HEK293 (cell line): ENCODE data around the gene CRELD1.

Experiments
- CTCF ChIA-PET: fragments of 350-600 bp; formaldehyde crosslinking; extraction: SDS; loops from one replicate; lab custom pipeline; 2021; ENCODE audit warnings: antibody characterized with exemption; lab: Yijun Ruan, JAX
- POLR2A ChIA-PET: fragments of 300-600 bp; formaldehyde crosslinking; extraction: SDS; loops from one replicate; lab custom pipeline; 2020; ENCODE audit warnings: antibody characterized with exemption, inconsistent platforms; lab: Yijun Ruan, JAX
- H3K27ac ChIP-seq: fragments of 200-500 bp; sonication (Bioruptor generic); 2 replicates; pipeline ENCODE4 v1.5.1; 2014; ENCODE audit warnings: low read depth, low read length, control low read depth, inconsistent platforms; ENCODE audit errors: extremely low read depth
- H3K36me3 ChIP-seq, 2 experiments: fragments of 200-500 bp in 1 of 2; sonication (Bioruptor generic) in 1 of 2; 1 replicate in 1 of 2; 2 replicates in 1 of 2; pipeline ENCODE4 v1.5.1; 2014 to 2017; ENCODE audit warnings: inconsistent platforms in 2 of 2, low read length in 2 of 2; ENCODE audit not compliant: control insufficient read depth in 2 of 2, insufficient read depth in 1 of 2
- H3K4me1 ChIP-seq: fragments of 200-500 bp; sonication (Bioruptor generic); 2 replicates; pipeline ENCODE4 v1.5.1; 2014; ENCODE audit warnings: mild to moderate bottlenecking, low read length, inconsistent platforms; ENCODE audit not compliant: control insufficient read depth, insufficient read depth
- H3K4me3 ChIP-seq: 2 replicates; pipeline ENCODE4 v1.5.1; 2011; ENCODE audit warnings: low read depth, mild to moderate bottlenecking, control low read depth, low read length, moderate library complexity
- H3K9me3 ChIP-seq: fragments of 200-500 bp; sonication (Bioruptor generic); 2 replicates; pipeline ENCODE4 v1.5.1; 2014; ENCODE audit warnings: low read depth, low read length, inconsistent platforms; ENCODE audit not compliant: control insufficient read depth, insufficient read depth
- HOXA7 ChIP-seq: sonication (generic); formaldehyde crosslinking; IDR thresholded peaks from 2 replicates; pipeline ENCODE4 v1.8.1; 2022; ENCODE audit warnings: missing genetic modification reagents, borderline replicate concordance
- IKZF3 ChIP-seq: fragments of 450-650 bp; IDR thresholded peaks from 2 replicates; pipeline ENCODE4 v1.5.0; 2018; ENCODE audit warnings: missing biosample characterization, mild to moderate bottlenecking, missing genetic modification characterization, moderate library complexity
- ZFP3 ChIP-seq: fragments of 450-650 bp; formaldehyde crosslinking; IDR thresholded peaks from 2 replicates; pipeline ENCODE4 v1.5.1; 2016; ENCODE audit warnings: low read depth, missing biosample characterization, missing genetic modification characterization
- ZFP69B ChIP-seq: fragments of 450-650 bp; formaldehyde crosslinking; IDR thresholded peaks from 2 replicates; pipeline ENCODE4 v1.5.1; 2016; ENCODE audit warnings: missing biosample characterization, missing genetic modification characterization
- ZNF37A ChIP-seq: fragments of 450-650 bp; IDR thresholded peaks from 2 replicates; pipeline ENCODE4 v1.5.1; 2018; ENCODE audit warnings: missing biosample characterization, missing genetic modification characterization
- ZNF423 ChIP-seq: fragments of 450-650 bp; formaldehyde crosslinking; IDR thresholded peaks from 2 replicates; pipeline ENCODE4 v1.5.1; 2016; ENCODE audit warnings: missing biosample characterization, missing genetic modification characterization
- ZNF544 ChIP-seq: fragments of 450-650 bp; formaldehyde crosslinking; IDR thresholded peaks from 2 replicates; pipeline ENCODE4 v1.5.0; 2017; ENCODE audit warnings: missing biosample characterization, missing genetic modification characterization
- ZNF558 ChIP-seq: fragments of 450-650 bp; formaldehyde crosslinking; IDR thresholded peaks from 2 replicates; pipeline ENCODE4 v1.5.1; 2016; ENCODE audit warnings: missing biosample characterization, missing genetic modification characterization
- ZNF561 ChIP-seq: fragments of 450-650 bp; IDR thresholded peaks from 2 replicates; pipeline ENCODE4 v1.5.1; 2018; ENCODE audit warnings: missing biosample characterization, missing genetic modification characterization, borderline replicate concordance
- ZNF610 ChIP-seq: fragments of 450-650 bp; formaldehyde crosslinking; IDR thresholded peaks from 2 replicates; pipeline ENCODE4 v1.5.1; 2016; ENCODE audit warnings: missing biosample characterization, missing genetic modification characterization, borderline replicate concordance
- ZNF660 ChIP-seq: fragments of 450-650 bp; IDR thresholded peaks from 2 replicates; pipeline ENCODE4 v1.5.1; 2018; ENCODE audit warnings: missing biosample characterization, mild to moderate bottlenecking, missing genetic modification characterization
- ZNF791 ChIP-seq: fragments of 450-650 bp; formaldehyde crosslinking; IDR thresholded peaks from 2 replicates; pipeline ENCODE4 v1.5.1; 2016; ENCODE audit warnings: missing biosample characterization, missing genetic modification characterization
- TF ChIP-seq, protein P1 (sequence below): sonication (generic); formaldehyde crosslinking; IDR thresholded peaks from 2 replicates; pipeline ENCODE4 v1.8.1; 2022; ENCODE audit warnings: mild to moderate bottlenecking, moderate library complexity, missing genetic modification reagents
- TF ChIP-seq, protein P2 (sequence below): fragments of 450-650 bp; formaldehyde crosslinking; IDR thresholded peaks from 2 replicates; pipeline ENCODE4 v1.5.1; 2016; ENCODE audit warnings: missing biosample characterization, missing genetic modification characterization
- TF ChIP-seq, protein P3 (sequence below): fragments of 450-650 bp; formaldehyde crosslinking; IDR thresholded peaks from 2 replicates; pipeline ENCODE4 v1.5.1; 2016; ENCODE audit warnings: missing biosample characterization, missing genetic modification characterization
- TF ChIP-seq, protein P4 (sequence below): fragments of 450-650 bp; formaldehyde crosslinking; IDR thresholded peaks from 2 replicates; pipeline ENCODE4 v1.5.1; 2016; ENCODE audit warnings: missing biosample characterization, missing genetic modification characterization
- TF ChIP-seq, protein P5 (sequence below): fragments of 450-650 bp; formaldehyde crosslinking; IDR thresholded peaks from 2 replicates; pipeline ENCODE4 v1.5.1; 2017; ENCODE audit warnings: missing biosample characterization, missing genetic modification characterization

The CRELD1 gene

DNA sequence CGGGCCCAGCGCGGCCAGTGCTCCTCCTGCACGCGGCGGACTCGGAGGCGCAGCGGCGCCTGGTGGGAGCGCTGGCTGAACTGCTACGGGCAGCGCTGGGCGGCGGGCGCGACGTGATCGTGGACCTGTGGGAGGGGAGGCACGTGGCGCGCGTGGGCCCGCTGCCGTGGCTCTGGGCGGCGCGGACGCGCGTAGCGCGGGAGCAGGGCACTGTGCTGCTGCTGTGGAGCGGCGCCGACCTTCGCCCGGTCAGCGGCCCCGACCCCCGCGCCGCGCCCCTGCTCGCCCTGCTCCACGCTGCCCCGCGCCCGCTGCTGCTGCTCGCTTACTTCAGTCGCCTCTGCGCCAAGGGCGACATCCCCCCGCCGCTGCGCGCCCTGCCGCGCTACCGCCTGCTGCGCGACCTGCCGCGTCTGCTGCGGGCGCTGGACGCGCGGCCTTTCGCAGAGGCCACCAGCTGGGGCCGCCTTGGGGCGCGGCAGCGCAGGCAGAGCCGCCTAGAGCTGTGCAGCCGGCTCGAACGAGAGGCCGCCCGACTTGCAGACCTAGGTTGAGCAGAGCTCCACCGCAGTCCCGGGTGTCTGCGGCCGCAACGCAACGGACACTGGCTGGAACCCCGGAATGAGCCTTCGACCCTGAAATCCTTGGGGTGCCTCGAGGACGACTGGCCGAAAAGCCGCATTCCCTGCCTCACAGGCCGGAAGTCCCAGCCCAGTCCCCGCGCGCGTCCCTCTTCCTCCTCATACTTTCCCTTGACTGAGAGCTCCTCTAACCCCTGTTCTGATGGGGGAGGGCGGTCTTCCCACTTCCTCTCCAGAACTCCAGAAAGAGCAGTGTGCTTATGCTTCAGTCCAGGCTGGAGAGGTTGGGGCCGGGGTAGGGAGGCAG, 18.1 kb upstream of the CRELD1 start (continued):
- TF ChIP-seq, protein P1, sequence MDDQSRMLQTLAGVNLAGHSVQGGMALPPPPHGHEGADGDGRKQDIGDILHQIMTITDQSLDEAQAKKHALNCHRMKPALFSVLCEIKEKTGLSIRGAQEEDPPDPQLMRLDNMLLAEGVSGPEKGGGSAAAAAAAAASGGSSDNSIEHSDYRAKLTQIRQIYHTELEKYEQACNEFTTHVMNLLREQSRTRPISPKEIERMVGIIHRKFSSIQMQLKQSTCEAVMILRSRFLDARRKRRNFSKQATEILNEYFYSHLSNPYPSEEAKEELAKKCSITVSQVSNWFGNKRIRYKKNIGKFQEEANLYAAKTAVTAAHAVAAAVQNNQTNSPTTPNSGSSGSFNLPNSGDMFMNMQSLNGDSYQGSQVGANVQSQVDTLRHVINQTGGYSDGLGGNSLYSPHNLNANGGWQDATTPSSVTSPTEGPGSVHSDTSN = peak; percentile 49; the same call in 1 of the 2 replicates
- 0 out of 2 replicates have a peak, but pooled peaks have one; percentile 50 for TF ChIP-seq ZNF423 (tag by site-specific recombination)
- TF ChIP-seq, protein P2, sequence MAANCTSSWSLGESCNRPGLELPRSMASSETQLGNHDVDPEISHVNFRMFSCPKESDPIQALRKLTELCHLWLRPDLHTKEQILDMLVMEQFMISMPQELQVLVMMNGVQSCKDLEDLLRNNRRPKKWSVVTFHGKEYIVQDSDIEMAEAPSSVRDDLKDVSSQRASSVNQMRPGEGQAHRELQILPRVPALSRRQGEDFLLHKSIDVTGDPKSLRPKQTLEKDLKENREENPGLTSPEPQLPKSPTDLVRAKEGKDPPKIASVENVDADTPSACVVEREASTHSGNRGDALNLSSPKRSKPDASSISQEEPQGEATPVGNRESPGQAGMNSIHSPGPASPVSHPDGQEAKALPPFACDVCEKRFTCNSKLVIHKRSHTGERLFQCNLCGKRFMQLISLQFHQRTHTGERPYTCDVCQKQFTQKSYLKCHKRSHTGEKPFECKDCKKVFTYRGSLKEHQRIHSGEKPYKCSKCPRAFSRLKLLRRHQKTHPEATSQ (tag by site-specific recombination) = no peak

DNA sequence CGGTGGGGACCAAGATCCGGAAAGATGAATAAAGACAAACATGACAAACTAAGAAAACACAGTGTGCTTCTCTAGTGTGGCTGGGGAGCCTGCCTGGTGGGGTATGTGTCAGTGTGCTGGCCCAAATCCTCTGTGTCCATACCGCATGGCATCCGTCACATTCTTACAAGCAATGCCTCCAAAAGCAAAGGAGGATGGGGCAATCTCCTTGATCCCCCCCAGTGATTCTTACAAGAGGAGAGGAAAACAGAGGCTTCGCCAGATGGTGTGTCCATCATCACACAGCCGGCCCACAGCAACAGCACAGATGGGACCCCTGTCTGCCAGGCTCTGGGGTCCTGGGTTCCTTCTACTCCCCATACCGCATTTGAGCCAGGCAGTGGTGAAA, 17.3 kb upstream of the CRELD1 start:
- Histone ChIP-seq H3K9me3 (no peaks in the 10 kb centered on the region), H3K4me1 (peaks cover 19% of the 10 kb centered on the region), H3K36me3 (no peaks in the 10 kb centered on the region), H3K27ac (no peak overlapping the region), H3K4me3 (no peak overlapping the region)
- ChIA-PET CTCF (interaction anchor here (0.6 to 0.9 kb wide), 3 partner anchors 8 to 67 kb away, joined by 3 read pairs; partner anchors contain the start of gene CRELD1), POLR2A (interaction anchor here (1.0 to 2.6 kb wide), 8 partner anchors 10 to 32 kb away, joined by 4 to 23 read pairs (median 6); partner anchors contain the start of genes CRELD1, IL17RE and JAGN1)
- TF ChIP-seq, protein P3, sequence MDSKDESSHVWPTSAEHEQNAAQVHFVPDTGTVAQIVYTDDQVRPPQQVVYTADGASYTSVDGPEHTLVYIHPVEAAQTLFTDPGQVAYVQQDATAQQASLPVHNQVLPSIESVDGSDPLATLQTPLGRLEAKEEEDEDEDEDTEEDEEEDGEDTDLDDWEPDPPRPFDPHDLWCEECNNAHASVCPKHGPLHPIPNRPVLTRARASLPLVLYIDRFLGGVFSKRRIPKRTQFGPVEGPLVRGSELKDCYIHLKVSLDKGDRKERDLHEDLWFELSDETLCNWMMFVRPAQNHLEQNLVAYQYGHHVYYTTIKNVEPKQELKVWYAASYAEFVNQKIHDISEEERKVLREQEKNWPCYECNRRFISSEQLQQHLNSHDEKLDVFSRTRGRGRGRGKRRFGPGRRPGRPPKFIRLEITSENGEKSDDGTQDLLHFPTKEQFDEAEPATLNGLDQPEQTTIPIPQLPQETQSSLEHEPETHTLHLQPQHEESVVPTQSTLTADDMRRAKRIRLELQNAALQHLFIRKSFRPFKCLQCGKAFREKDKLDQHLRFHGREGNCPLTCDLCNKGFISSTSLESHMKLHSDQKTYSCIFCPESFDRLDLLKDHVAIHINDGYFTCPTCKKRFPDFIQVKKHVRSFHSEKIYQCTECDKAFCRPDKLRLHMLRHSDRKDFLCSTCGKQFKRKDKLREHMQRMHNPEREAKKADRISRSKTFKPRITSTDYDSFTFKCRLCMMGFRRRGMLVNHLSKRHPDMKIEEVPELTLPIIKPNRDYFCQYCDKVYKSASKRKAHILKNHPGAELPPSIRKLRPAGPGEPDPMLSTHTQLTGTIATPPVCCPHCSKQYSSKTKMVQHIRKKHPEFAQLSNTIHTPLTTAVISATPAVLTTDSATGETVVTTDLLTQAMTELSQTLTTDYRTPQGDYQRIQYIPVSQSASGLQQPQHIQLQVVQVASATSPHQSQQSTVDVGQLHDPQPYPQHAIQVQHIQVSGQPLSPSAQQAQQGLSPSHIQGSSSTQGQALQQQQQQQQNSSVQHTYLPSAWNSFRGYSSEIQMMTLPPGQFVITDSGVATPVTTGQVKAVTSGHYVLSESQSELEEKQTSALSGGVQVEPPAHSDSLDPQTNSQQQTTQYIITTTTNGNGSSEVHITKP (tag by site-specific recombination) = no peak
- TF ChIP-seq, protein P4, sequence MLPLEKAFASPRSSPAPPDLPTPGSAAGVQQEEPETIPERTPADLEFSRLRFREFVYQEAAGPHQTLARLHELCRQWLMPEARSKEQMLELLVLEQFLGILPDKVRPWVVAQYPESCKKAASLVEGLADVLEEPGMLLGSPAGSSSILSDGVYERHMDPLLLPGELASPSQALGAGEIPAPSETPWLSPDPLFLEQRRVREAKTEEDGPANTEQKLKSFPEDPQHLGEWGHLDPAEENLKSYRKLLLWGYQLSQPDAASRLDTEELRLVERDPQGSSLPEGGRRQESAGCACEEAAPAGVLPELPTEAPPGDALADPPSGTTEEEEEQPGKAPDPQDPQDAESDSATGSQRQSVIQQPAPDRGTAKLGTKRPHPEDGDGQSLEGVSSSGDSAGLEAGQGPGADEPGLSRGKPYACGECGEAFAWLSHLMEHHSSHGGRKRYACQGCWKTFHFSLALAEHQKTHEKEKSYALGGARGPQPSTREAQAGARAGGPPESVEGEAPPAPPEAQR = no peak
- no peak for TF ChIP-seq ZNF37A (tag by site-specific recombination)
- TF ChIP-seq ZNF561 (tag by site-specific recombination) = no peak
- no peak for TF ChIP-seq ZNF791 (tag by site-specific recombination)
- no peak for TF ChIP-seq HOXA7 (CRISPR knock-in tag)
- TF ChIP-seq ZFP69B = no peak
- TF ChIP-seq ZNF544 (tag by site-specific recombination) = no peak
- TF ChIP-seq ZNF558 (tag by site-specific recombination) = no peak
- no peak for TF ChIP-seq IKZF3
- TF ChIP-seq, protein P5, sequence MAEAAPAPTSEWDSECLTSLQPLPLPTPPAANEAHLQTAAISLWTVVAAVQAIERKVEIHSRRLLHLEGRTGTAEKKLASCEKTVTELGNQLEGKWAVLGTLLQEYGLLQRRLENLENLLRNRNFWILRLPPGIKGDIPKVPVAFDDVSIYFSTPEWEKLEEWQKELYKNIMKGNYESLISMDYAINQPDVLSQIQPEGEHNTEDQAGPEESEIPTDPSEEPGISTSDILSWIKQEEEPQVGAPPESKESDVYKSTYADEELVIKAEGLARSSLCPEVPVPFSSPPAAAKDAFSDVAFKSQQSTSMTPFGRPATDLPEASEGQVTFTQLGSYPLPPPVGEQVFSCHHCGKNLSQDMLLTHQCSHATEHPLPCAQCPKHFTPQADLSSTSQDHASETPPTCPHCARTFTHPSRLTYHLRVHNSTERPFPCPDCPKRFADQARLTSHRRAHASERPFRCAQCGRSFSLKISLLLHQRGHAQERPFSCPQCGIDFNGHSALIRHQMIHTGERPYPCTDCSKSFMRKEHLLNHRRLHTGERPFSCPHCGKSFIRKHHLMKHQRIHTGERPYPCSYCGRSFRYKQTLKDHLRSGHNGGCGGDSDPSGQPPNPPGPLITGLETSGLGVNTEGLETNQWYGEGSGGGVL (tag by site-specific recombination) = no peak
- no peak for TF ChIP-seq ZNF610 (tag by site-specific recombination)
- TF ChIP-seq ZNF660 (tag by site-specific recombination) = no peak
- TF ChIP-seq ZFP3 (tag by site-specific recombination) = no peak
